Gastrocnemius medialis (tissue), 4 donors: ENCODE results near the gene NFIA. TPM values are rescaled to one million over a fixed set of nuclear protein-coding genes. Genes with fewer than 3 reads are reported as not detected.
A peak's percentile ranks its signal among the peaks of the same experiment; 100 is the strongest.

Experiments used
- ATAC-seq, 2 donors: fragments of 150-250 bp; one replicate each; pipeline ENCODE4 v1.9.1; 2016
- DNase-seq, 2 donors: peaks; one replicate each; pipeline ENCODE4 v3.0.0-alpha.2; 2019
- H3K27ac ChIP-seq, 4 donors: fragments of 200-600 bp; sonication (generic); 1 replicate in 1 of 4; 2 replicates in 3 of 4; pipeline ENCODE4 v1.5.1; 2016 to 2018; ENCODE audit warnings: mild to moderate bottlenecking in 2 of 4, moderate library complexity in 1 of 4
- H3K27me3 ChIP-seq, 3 donors: fragments of 200-600 bp; sonication (generic) in 2 of 3; 1 replicate in 1 of 3; 2 replicates in 2 of 3; pipeline versions ENCODE4 v1.5.1 to v1.6.0; 2016 to 2019; ENCODE audit warnings: mild to moderate bottlenecking in 1 of 3, moderate library complexity in 1 of 3
- H3K36me3 ChIP-seq, 2 donors: fragments of 200-600 bp; sonication (generic) in 1 of 2; one replicate each; pipeline ENCODE4 v1.5.1; 2017 to 2018
- H3K4me1 ChIP-seq, 2 donors: fragments of 200-600 bp; sonication (generic) in 1 of 2; one replicate each; pipeline ENCODE4 v1.5.1; 2016 to 2017; ENCODE audit warnings: mild to moderate bottlenecking in 2 of 2
- H3K4me3 ChIP-seq, 4 donors: fragments of 200-600 bp; sonication (generic) in 3 of 4; 1 replicate in 1 of 4; 2 replicates in 3 of 4; pipeline ENCODE4 v1.5.1; 2016 to 2019; ENCODE audit warnings: mild to moderate bottlenecking in 2 of 4
- H3K9me3 ChIP-seq, 3 donors: fragments of 200-600 bp; sonication (generic) in 2 of 3; 1 replicate in 1 of 3; 2 replicates in 2 of 3; pipeline ENCODE4 v1.5.1; 2016 to 2019
- CTCF ChIP-seq, 5 experiments: fragments of 450-650 bp in 3 of 5; fragments of 200-600 bp in 2 of 5; sonication (generic) in 2 of 5; IDR thresholded peaks in 4 of 5; conservative IDR thresholded peaks in 1 of 5; 1 replicate in 4 of 5; 2 replicates in 1 of 5; pipeline ENCODE4 v1.5.1; 2016 to 2019; ENCODE audit warnings: antibody characterized with exemption in 5 of 5, mild to moderate bottlenecking in 3 of 5, moderate library complexity in 3 of 5
- POLR2A ChIP-seq, 2 donors: fragments of 450-650 bp; IDR thresholded peaks; one replicate each; pipeline ENCODE4 v1.6.1; 2017; ENCODE audit warnings: antibody characterized with exemption in 2 of 2, mild to moderate bottlenecking in 2 of 2, moderate library complexity in 2 of 2
- in situ Hi-C, 4 donors: fragments of 200-750 bp; cut with MboI; loops; one replicate each; pipeline versions ENCODE4 v1.15.0 to v1.8.0; 2017; ENCODE audit warnings: low sequenced_read_pairs in 4 of 4
- intact Hi-C: fragments of 100-400 bp; cut with DNase I; formaldehyde crosslinking; loops from one replicate; pipeline ENCODE4 v1.15.1; 2023; ENCODE audit warnings: low total_unique reads
- total RNA-seq, 4 donors: library from RNA; depleted of rRNA; stranded (reverse); fragments of >200 nt; gene quantifications; one replicate each; pipeline versions ENCODE4 v1.1.0 to v1.2.3, GENCODE V29; 2016

Gene NFIA
- total RNA-seq, 4 donors from 2014 or later, result 12.9 to 27.0 (median 26.6) TPM

- Histone ChIP-seq H3K27ac (no peak overlapping the region), H3K36me3 (peaks cover 0 to 3% of the 10 kb centered on the region in 2 donors), H3K27me3 (no peaks in the 10 kb centered on the region), H3K9me3 (no peaks in the 10 kb centered on the region), H3K4me1 (no peaks in the 10 kb centered on the region), H3K4me3 (no peak overlapping the region)
- TF ChIP-seq POLR2A (IDR thresholded peaks at IDR 0.05) (no peak), CTCF (IDR thresholded peaks at IDR 0.05 in 4 of 5, conservative IDR thresholded peaks at IDR 0.05 in 1 of 5) (no peak)
- DNase-seq (no peak), ATAC-seq (no peak)
- in situ Hi-C loops (no loop called here), intact Hi-C loops (no loop called here)
Observed at GRCh38 chr1:61358770-61359455, 276.6 kb downstream of the NFIA start.

- intact Hi-C loops, result no loop called here
- H3K36me3 ChIP-seq, result peaks cover 0 to 3% of the 10 kb centered on the region in 2 donors
Observed at GRCh38 chr1:61361931-61362330, 279.6 kb downstream of the NFIA start.

GRCh38 chr1:61362351-61362750, 280.0 kb downstream of the NFIA start:
- Histone ChIP-seq H3K36me3 (peaks cover 0 to 3% of the 10 kb centered on the region in 2 donors), H3K27me3 (no peaks in the 10 kb centered on the region), H3K4me1 (no peaks in the 10 kb centered on the region), H3K9me3 (no peaks in the 10 kb centered on the region), H3K27ac (no peak overlapping the region), H3K4me3 (no peak overlapping the region)
- no peak for ATAC-seq
- intact Hi-C loops, result no loop called here
- in situ Hi-C loops, result no loop called here
- DNase-seq, result no peak
- TF ChIP-seq POLR2A (IDR thresholded peaks at IDR 0.05), result no peak
- no peak for TF ChIP-seq CTCF (IDR thresholded peaks at IDR 0.05 in 4 of 5, conservative IDR thresholded peaks at IDR 0.05 in 1 of 5)

More at GRCh38 chr1:61361931-61362330, 279.6 kb downstream of the NFIA start:
- Histone ChIP-seq H3K9me3 (no peaks in the 10 kb centered on the region), H3K27me3 (no peaks in the 10 kb centered on the region), H3K4me3 (no peak overlapping the region), H3K4me1 (no peaks in the 10 kb centered on the region), H3K27ac (no peak overlapping the region)
- no peak for DNase-seq
- no peak for ATAC-seq
- in situ Hi-C loops, result no loop called here
- TF ChIP-seq POLR2A (IDR thresholded peaks at IDR 0.05) (no peak), CTCF (IDR thresholded peaks at IDR 0.05 in 4 of 5, conservative IDR thresholded peaks at IDR 0.05 in 1 of 5) (no peak)

GRCh38 chr1:61368366-61368765, 286.0 kb downstream of the NFIA start:
- H3K27ac ChIP-seq, result peak overlapping the region; percentile 58 to 69 (median 64)

More at GRCh38 chr1:61368366-61368765, 286.0 kb downstream of the NFIA start:
- Histone ChIP-seq H3K4me3 (no peak overlapping the region), H3K9me3 (no peaks in the 10 kb centered on the region), H3K4me1 (peaks cover 9 to 37% of the 10 kb centered on the region in 2 donors), H3K27me3 (no peaks in the 10 kb centered on the region), H3K36me3 (no peaks in the 10 kb centered on the region)
- in situ Hi-C loops, result no loop called here
- ATAC-seq (no peak), DNase-seq (no peak)
- intact Hi-C loops, result no loop called here
- no peak for TF ChIP-seq CTCF (IDR thresholded peaks at IDR 0.05 in 4 of 5, conservative IDR thresholded peaks at IDR 0.05 in 1 of 5)
- TF ChIP-seq POLR2A (IDR thresholded peaks at IDR 0.05), result no peak
